ENCODE measurements around the gene CDH2.

CDH2 gene

GRCh38 chr18:27996801-27997272 is 180.1 kb downstream of the CDH2 start:
- DNase-seq (ENCODE audit: low read depth, low spot score): no peak

- DNase-seq (ENCODE audit: low read depth, low spot score): no peak
Observed at GRCh38 chr18:27995770-27996502, 181.0 kb downstream of the CDH2 start.

GRCh38 chr18:27994571-27994970 is 182.4 kb downstream of the CDH2 start:
- no peak for DNase-seq (ENCODE audit: low read depth, low spot score)

GRCh38 chr18:27991391-27991790 is 185.5 kb downstream of the CDH2 start:
- no peak for DNase-seq (ENCODE audit: low read depth, low spot score)

- DNase-seq (ENCODE audit: low read depth, low spot score): no peak
Observed at GRCh38 chr18:27985832-27986231, 191.1 kb downstream of the CDH2 start.

- DNase-seq (ENCODE audit: low read depth, low spot score): no peak
Observed at GRCh38 chr18:27983780-27984179, 193.2 kb downstream of the CDH2 start.

GRCh38 chr18:27976806-27977408 is 200.0 kb downstream of the CDH2 start:
- no peak for DNase-seq (ENCODE audit: low read depth, low spot score)

GRCh38 chr18:27970321-27970720 is 206.6 kb downstream of the CDH2 start:
- no peak for DNase-seq (ENCODE audit: low read depth, low spot score)

- no peak for DNase-seq (ENCODE audit: low read depth, low spot score)
Observed at GRCh38 chr18:27969206-27969605, 207.7 kb downstream of the CDH2 start.

- no peak for DNase-seq (ENCODE audit: low read depth, low spot score)
Observed at GRCh38 chr18:27967913-27968824, 208.8 kb downstream of the CDH2 start.

GRCh38 chr18:27966881-27967280 is 210.0 kb downstream of the CDH2 start:
- no peak for DNase-seq (ENCODE audit: low read depth, low spot score)

GRCh38 chr18:27964811-27965210 is 212.1 kb downstream of the CDH2 start:
- DNase-seq (ENCODE audit: low read depth, low spot score): peak; percentile 50

GRCh38 chr18:27959101-27959500 is 217.8 kb downstream of the CDH2 start:
- no peak for DNase-seq (ENCODE audit: low read depth, low spot score)

GRCh38 chr18:27956001-27956640 is 220.8 kb downstream of the CDH2 start:
- DNase-seq (ENCODE audit: low read depth, low spot score): no peak

GRCh38 chr18:27954226-27954625 is 222.7 kb downstream of the CDH2 start:
- DNase-seq (ENCODE audit: low read depth, low spot score): no peak

GRCh38 chr18:27952741-27953140 is 224.2 kb downstream of the CDH2 start:
- DNase-seq (ENCODE audit: low read depth, low spot score): no peak

GRCh38 chr18:27950648-27951228 is 226.2 kb downstream of the CDH2 start:
- no peak for DNase-seq (ENCODE audit: low read depth, low spot score)

GRCh38 chr18:27948986-27949385 is 227.9 kb downstream of the CDH2 start:
- DNase-seq (ENCODE audit: low read depth, low spot score): no peak

- no peak for DNase-seq (ENCODE audit: low read depth, low spot score)
Observed at GRCh38 chr18:27942706-27943105, 234.2 kb downstream of the CDH2 start.

GRCh38 chr18:27931535-27931934 is 245.4 kb downstream of the CDH2 start:
- DNase-seq (ENCODE audit: low read depth, low spot score): no peak

GRCh38 chr18:27922780-27923179 is 254.2 kb downstream of the CDH2 start:
- no peak for DNase-seq (ENCODE audit: low read depth, low spot score)

Measured in iPS DF 19.7 (cell line).